H1 (cell line): ENCODE data around the gene PTPN1. TPM values are rescaled to one million over a fixed set of nuclear protein-coding genes. Genes with fewer than 3 reads are reported as not detected.

Experiments
- POLR2AphosphoS5 ChIP-seq: IDR thresholded peaks from 2 replicates; pipeline ENCODE4 v1.6.1; 2011; ENCODE audit warnings: low read depth, low read length
- polyA plus RNA-seq, 7 experiments: library from polyadenylated mRNA; depleted of rRNA in 3 of 7; stranded (reverse) in 5 of 7; unstranded in 2 of 7; fragments of >200 nt in 5 of 7; fragments of 200-250 nt in 2 of 7; gene quantifications; 1 replicate in 5 of 7; 2 replicates in 1 of 7; 4 replicates in 1 of 7; pipeline versions ENCODE4 v1.2.1 to v1.2.3, GENCODE V29; 2011 to 2013; ENCODE audit warnings: missing spikeins in 2 of 7, mixed read lengths in 2 of 7
- total RNA-seq: library from RNA; stranded (reverse); fragmentation: NEBNext Ultra II Directional; extraction: Animal tissue kit (Norgen Biotek cat#: 25700); gene quantifications from 2 replicates; pipeline ENCODE4 v1.2.1, GENCODE V29; 2021

The PTPN1 gene
- total and polyA plus RNA-seq, 2 of the 8 experiments (the other 6 are each of a cell fraction or from before 2014, with no cell fraction given): 18.6 to 32.1 TPM

DNA sequence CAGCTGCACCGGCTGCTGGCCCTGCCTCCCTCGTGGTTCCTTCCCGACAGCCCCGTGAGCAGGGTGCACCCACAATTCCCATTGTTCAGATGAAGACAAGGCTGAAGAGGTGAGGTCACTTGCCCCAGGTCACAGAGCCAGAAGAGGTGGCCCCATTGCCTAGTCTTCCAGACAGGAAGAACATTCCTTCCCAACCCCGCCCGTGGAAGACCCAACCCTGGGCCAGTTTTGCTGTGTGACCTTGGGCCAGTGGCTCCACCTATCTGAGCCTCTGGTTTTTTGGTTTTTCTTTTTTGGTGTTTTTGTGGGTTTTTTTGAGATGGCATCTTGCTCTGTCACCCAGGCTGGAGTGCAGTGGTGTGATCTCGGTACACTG, 119.5 kb downstream of the PTPN1 start (continued):
- TF ChIP-seq POLR2AphosphoS5: no peak
